Measurements from ENCODE around the gene PNPO. TPM values are rescaled to one million over a fixed set of nuclear protein-coding genes. Genes with fewer than 3 reads are reported as not detected.

Gene PNPO
- total and polyA plus RNA-seq, 2 of the 13 experiments (the other 11 are each of a cell fraction or from before 2014, with no cell fraction given), result 47.9 to 63.3 TPM

DNA sequence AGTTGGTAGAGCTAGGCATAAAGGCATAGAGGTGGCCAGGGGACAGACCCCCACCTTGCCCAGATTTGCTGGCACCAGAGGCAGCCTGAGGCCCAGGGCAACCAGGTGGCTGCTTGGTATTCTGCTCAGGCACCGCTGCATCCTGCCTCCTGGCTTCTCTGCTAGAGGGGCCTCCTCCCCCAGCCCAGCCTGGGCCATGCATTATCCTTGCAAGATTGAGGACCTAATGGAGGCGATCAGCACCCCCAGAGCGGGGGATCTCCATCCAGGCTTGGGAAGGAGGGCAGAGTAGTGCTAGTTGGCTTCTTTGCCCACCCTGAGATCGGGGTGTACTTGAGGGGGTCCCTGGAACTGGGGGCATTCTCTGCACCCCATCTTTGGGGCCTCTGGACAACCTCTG lies 53.4 kb downstream of the PNPO start:
- in situ Hi-C loops (cut with HindIII; ENCODE audit: extremely low pct_ligation_motif_present, low pct_unique_long_range_greater_than_20kb), result no loop called here
- no peaks in the 10 kb centered on the region for H3K9me3 ChIP-seq (ENCODE audit: low read length)

DNA sequence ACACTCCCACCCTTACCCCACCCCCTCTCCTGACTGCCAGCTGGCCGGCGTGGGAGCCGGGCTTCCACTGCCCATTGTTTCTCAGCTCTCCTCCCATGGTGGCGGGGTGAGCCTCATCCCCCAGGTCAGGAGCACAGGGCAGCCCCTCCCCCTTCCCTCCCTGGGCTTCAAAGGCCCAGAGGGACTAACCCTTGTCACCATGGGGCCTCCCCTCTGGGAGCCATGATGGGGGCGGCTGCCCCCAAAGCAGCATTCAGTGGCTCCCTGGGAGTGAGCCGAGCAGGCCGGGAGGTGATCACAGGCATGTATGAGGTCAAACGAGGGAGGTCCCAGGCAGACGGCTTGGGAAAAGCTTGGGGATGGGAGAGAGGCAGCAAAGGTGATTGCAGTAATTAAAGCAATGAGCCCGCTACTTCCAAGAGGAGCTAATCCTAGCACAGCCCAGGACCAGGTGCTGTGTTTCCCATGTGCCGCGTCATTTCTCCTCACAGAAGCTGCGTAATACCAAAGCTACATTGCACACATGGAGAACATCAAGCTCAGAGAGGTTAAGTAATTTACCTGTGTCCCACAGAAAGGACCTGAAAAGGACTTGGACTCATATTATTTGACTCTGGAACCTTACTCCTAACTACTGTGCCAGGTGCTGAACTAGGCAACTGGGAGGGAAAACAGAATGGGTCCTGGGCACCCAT lies 54.0 kb downstream of the PNPO start:
- no peak overlapping the region for H3K27ac ChIP-seq (ENCODE audit: extremely low read length, insufficient read depth, low read length)
- POLR2A ChIA-PET, result interaction anchor here (1.0 to 1.5 kb wide), 3 partner anchors 25 to 54 kb away, joined by 3 to 6 read pairs (median 3); partner anchors contain the start of genes CDK5RAP3 and PNPO
- DNase-seq (ENCODE audit: low spot score) (no peak), ATAC-seq (peak; percentile 24), FAIRE-seq (no peak)
- no peaks in the 10 kb centered on the region for H3K9me3 ChIP-seq (ENCODE audit: low read length)
- H3K4me2 ChIP-seq (ENCODE audit: low read depth, low read length), result peak overlapping the region; percentile 51
- H3K27me3 ChIP-seq (ENCODE audit: control insufficient read depth in 1 of 2, insufficient read depth in 2 of 2, low read length in 2 of 2), result peaks cover 3 to 57% of the 10 kb centered on the region in 2 experiments; a peak in 3 of 5 replicates
- 3% methylated on average over 13 of the region's 13 CpGs for WGBS (ENCODE audit: low lambda C conversion rate)
- in situ Hi-C loops (cut with HindIII; ENCODE audit: extremely low pct_ligation_motif_present, low pct_unique_long_range_greater_than_20kb), result no loop called here
- no peaks in the 10 kb centered on the region for H3K36me3 ChIP-seq (replicated peaks in 1 of 2; ENCODE audit: control insufficient read depth in 1 of 2, insufficient read depth in 2 of 2, low read length in 2 of 2)
- intact Hi-C loops (cut with micrococcal nuclease; ENCODE audit: unreplicated experiment), result no loop called here
- H3K79me2 ChIP-seq (ENCODE audit: insufficient read depth, low read length), result no peaks in the 10 kb centered on the region
- no peaks in the 10 kb centered on the region for H4K20me1 ChIP-seq (ENCODE audit: insufficient read depth, low read length)
- H2AFZ ChIP-seq (ENCODE audit: low read length), result no peak overlapping the region
- H3K9ac ChIP-seq (ENCODE audit: insufficient read depth, low read depth, low read length), result no peak overlapping the region
- BruUV-seq (replicated peaks), result no TSS peak
- H3K4me1 ChIP-seq (ENCODE audit: insufficient read depth, low read length), result peaks cover 36% of the 10 kb centered on the region
- H3K4me3 ChIP-seq (replicated peaks in 1 of 3; ENCODE audit: insufficient read depth in 1 of 3, low read depth in 2 of 3, low read length in 3 of 3), result peak overlapping the region in 1 of 3 experiments; percentile 26; a peak in 1 of 6 replicates
- CTCF ChIA-PET (ENCODE audit: low intra/inter-chr PET ratio, low total read pairs), result no interaction called here
- TF ChIP-seq PLRG1 (conservative IDR thresholded peaks at IDR 0.05), result no peak
- no peak for TF ChIP-seq POLR2AphosphoS2 (IDR thresholded peaks at IDR 0.05; ENCODE audit: low read depth, low read length)
- no peak for TF ChIP-seq CBX5 (CRISPR knock-in tag; IDR thresholded peaks at IDR 0.05; ENCODE audit: borderline replicate concordance)
- TF ChIP-seq XBP1 (CRISPR knock-in tag; IDR thresholded peaks at IDR 0.05), result no peak
- no peak for TF ChIP-seq ZSCAN12 (CRISPR knock-in tag; IDR thresholded peaks at IDR 0.05)
- no peak for TF ChIP-seq ZNF180 (CRISPR knock-in tag; IDR thresholded peaks at IDR 0.05; ENCODE audit: borderline replicate concordance, low read depth)
- TF ChIP-seq ZNF878 (CRISPR knock-in tag; IDR thresholded peaks at IDR 0.05), result no peak
- no peak for TF ChIP-seq RCOR2 (CRISPR knock-in tag; IDR thresholded peaks at IDR 0.05)
- TF ChIP-seq YY1 (IDR thresholded peaks at IDR 0.05; ENCODE audit: insufficient read depth, insufficient replicate concordance, low read depth, low read length), result peak; percentile 20
- peak; percentile 11; the same call in 1 of the 2 replicates for TF ChIP-seq SALL1 (CRISPR knock-in tag; IDR thresholded peaks at IDR 0.05)
- TF ChIP-seq ZNF329 (CRISPR knock-in tag; IDR thresholded peaks at IDR 0.05; ENCODE audit: low read depth), result no peak
- no peak for TF ChIP-seq TEAD2 (CRISPR knock-in tag; IDR thresholded peaks at IDR 0.05)
- no peak for TF ChIP-seq ZNF292 (CRISPR knock-in tag; IDR thresholded peaks at IDR 0.05; ENCODE audit: borderline replicate concordance, low read depth)

More for the DNA sequence above, 53.4 kb downstream of the PNPO start:
- ATAC-seq, result peak; percentile 9; the same call in 2 of the 3 replicates
- WGBS (ENCODE audit: low lambda C conversion rate), result 43% methylated on average over 1 of the region's 4 CpGs
- Histone ChIP-seq H3K9ac (ENCODE audit: insufficient read depth, low read depth, low read length) (no peak overlapping the region), H3K4me3 (replicated peaks in 1 of 3; ENCODE audit: insufficient read depth in 1 of 3, low read depth in 2 of 3, low read length in 3 of 3) (no peak overlapping the region), H3K4me2 (ENCODE audit: low read depth, low read length) (no peak overlapping the region), H2AFZ (ENCODE audit: low read length) (no peak overlapping the region), H3K4me1 (ENCODE audit: insufficient read depth, low read length) (peaks cover 36% of the 10 kb centered on the region), H4K20me1 (ENCODE audit: insufficient read depth, low read length) (no peaks in the 10 kb centered on the region), H3K27ac (ENCODE audit: extremely low read length, insufficient read depth, low read length) (no peak overlapping the region), H3K36me3 (replicated peaks in 1 of 2; ENCODE audit: control insufficient read depth in 1 of 2, insufficient read depth in 2 of 2, low read length in 2 of 2) (no peaks in the 10 kb centered on the region), H3K27me3 (ENCODE audit: control insufficient read depth in 1 of 2, insufficient read depth in 2 of 2, low read length in 2 of 2) (peaks cover 3 to 57% of the 10 kb centered on the region in 2 experiments; a peak in 3 of 5 replicates), H3K79me2 (ENCODE audit: insufficient read depth, low read length) (no peaks in the 10 kb centered on the region)
- ChIA-PET POLR2A (interaction anchor here (1.3 to 1.5 kb wide), 2 partner anchors 24 to 53 kb away, joined by 3 to 6 read pairs; partner anchors contain the start of genes CDK5RAP3 and PNPO), CTCF (ENCODE audit: low intra/inter-chr PET ratio, low total read pairs) (no interaction called here)
- BruUV-seq (replicated peaks), result no TSS peak
- FAIRE-seq, result no peak
- intact Hi-C loops (cut with micrococcal nuclease; ENCODE audit: unreplicated experiment), result no loop called here
- no peak for DNase-seq (ENCODE audit: low spot score)
- TF ChIP-seq ZNF101 (CRISPR knock-in tag; IDR thresholded peaks at IDR 0.05; ENCODE audit: borderline replicate concordance, low read depth) (no peak), ZFX (CRISPR knock-in tag; IDR thresholded peaks at IDR 0.05; ENCODE audit: low read depth) (no peak), ZFY (CRISPR knock-in tag; IDR thresholded peaks at IDR 0.05) (no peak)
- TF ChIP-seq, protein P1, sequence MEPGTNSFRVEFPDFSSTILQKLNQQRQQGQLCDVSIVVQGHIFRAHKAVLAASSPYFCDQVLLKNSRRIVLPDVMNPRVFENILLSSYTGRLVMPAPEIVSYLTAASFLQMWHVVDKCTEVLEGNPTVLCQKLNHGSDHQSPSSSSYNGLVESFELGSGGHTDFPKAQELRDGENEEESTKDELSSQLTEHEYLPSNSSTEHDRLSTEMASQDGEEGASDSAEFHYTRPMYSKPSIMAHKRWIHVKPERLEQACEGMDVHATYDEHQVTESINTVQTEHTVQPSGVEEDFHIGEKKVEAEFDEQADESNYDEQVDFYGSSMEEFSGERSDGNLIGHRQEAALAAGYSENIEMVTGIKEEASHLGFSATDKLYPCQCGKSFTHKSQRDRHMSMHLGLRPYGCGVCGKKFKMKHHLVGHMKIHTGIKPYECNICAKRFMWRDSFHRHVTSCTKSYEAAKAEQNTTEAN (CRISPR knock-in tag; conservative IDR thresholded peaks at IDR 0.05), result no peak
